ENCODE results near the gene RABL2A.
"Not testable (repeated sequence)": the region's sequence is repeated elsewhere in the genome, so short reads cannot be mapped to it uniquely, and the experiment has no call there.

- not testable (repeated sequence) for TF ChIP-seq CTCF, POLR2A (IDR thresholded peaks at IDR 0.05)
These were observed 24.1 kb downstream of the RABL2A start for GRCh38 chr2:113650834-113651815.

Data from thyroid gland (tissue), 4 donors.